Cardiac fibroblast (primary cell): Measurements from ENCODE around the gene NAXD.

Experiments used
- DNase-seq, 2 donors: peaks; one replicate each; pipeline versions ENCODE4 v3.0.0 to v3.0.0-alpha.2; 2010; ENCODE audit warnings: low read depth in 2 of 2
- H3K4me3 ChIP-seq, 2 donors: replicated peaks in 1 of 2; 1 replicate in 1 of 2; 2 replicates in 1 of 2; pipeline ENCODE4 v1.5.1; 2011; ENCODE audit warnings: low read depth in 2 of 2, low read length in 2 of 2, mild to moderate bottlenecking in 2 of 2, moderate library complexity in 1 of 2
- TF ChIP-seq, protein P1 (sequence below): IDR thresholded peaks from one replicate; pipeline ENCODE4 v1.5.1; 2011; ENCODE audit warnings: low read depth, mild to moderate bottlenecking, low read length, inconsistent platforms

Gene NAXD

GRCh38 chr13:110574161-110574560 is 41.2 kb upstream of the NAXD start:
- TF ChIP-seq, protein P1, sequence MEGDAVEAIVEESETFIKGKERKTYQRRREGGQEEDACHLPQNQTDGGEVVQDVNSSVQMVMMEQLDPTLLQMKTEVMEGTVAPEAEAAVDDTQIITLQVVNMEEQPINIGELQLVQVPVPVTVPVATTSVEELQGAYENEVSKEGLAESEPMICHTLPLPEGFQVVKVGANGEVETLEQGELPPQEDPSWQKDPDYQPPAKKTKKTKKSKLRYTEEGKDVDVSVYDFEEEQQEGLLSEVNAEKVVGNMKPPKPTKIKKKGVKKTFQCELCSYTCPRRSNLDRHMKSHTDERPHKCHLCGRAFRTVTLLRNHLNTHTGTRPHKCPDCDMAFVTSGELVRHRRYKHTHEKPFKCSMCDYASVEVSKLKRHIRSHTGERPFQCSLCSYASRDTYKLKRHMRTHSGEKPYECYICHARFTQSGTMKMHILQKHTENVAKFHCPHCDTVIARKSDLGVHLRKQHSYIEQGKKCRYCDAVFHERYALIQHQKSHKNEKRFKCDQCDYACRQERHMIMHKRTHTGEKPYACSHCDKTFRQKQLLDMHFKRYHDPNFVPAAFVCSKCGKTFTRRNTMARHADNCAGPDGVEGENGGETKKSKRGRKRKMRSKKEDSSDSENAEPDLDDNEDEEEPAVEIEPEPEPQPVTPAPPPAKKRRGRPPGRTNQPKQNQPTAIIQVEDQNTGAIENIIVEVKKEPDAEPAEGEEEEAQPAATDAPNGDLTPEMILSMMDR = no peak
- H3K4me3 ChIP-seq = no peak overlapping the region
- no peak for DNase-seq

DNA sequence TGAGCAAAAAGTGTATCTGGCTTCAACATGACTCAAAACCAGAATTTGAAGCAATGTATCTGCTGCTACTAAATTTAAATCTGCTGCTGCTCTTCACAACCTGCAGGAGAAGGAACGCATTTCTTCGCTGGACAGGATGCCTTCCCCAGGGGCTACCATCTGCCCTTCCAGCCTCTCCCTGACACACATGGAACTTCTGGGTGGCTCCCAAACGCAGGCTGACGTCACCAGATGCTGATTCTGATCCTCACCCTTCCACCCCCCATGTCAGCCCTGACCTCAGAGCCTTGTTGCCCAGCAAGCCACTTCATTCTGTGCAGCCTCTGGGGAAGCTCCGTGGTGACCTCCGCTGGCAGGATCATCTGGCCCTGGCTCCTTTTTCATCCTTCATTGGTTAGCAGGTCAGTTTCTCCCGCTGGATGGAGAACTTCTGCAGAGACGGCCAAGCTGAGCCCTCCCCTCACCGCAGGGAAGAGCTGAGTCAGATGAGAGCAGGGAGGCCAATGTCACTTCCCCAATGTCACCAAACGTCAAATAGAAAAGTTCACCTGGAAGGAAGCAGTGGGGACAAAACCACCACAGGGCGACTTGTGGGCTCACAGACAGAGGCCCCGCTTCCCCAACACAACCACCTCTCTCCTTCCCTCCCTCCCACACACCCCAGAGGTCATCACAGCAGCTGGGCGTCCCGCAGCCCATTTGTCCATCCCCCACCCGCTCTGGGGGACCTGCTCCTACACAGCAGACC is 39.8 kb upstream of the NAXD start:
- DNase-seq = peak; percentile 31 to 43
- TF ChIP-seq, protein P1 = no peak
- H3K4me3 ChIP-seq = no peak overlapping the region

DNA sequence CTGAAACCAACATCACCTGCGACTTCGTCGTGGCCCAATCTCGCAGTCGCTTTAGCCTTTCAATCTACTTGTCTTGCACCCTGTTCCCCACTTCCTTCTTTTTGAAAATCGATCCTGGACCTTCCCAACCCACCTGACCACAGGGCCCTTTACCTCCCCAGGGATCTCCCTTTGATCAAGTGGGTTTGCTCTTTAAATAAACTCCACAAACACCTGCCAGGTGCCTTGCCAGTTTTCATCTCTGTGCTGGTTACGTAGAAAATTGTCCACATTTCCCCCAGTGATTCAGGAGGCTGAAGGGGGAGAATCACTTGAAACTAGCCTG is 39.3 kb upstream of the NAXD start:
- DNase-seq = no peak
- no peak overlapping the region for H3K4me3 ChIP-seq
- TF ChIP-seq, protein P1 = no peak

DNA sequence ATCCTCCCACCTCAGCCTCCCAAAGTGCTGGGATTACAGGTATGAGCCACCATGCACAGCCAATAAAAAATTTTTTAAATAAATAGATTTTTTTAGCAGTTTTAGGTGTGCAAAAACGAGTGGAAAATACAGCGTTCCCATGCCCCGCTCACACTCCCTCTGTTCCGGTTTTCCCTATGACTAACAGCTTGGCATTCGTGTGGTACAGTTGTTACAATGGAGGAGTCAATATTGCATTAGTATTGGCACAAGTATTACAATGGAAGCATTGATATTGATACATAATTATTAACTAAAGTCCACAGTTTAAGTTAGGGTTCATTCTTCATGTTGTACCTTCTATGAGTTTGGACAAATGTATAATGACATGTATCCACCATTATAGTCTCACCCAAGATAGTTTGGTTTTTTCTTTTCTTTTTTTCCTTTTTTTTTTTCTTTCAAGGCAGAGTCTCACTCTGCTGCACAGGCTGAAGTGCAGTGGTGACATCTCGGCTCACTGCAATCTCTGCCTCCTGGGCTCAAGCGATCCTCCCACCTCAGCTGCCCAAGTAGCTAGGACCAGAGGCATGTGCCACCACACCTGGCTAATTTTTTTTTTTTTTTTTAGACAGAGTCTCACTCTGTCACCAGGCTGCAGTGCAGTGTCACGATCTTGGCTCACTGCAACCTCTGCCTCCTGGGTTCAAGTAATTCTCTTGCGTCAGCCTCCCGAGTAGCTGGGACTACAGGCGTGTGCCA is 38.4 kb upstream of the NAXD start:
- TF ChIP-seq, protein P1 = no peak
- no peak for DNase-seq
- no peak overlapping the region for H3K4me3 ChIP-seq

- no peak overlapping the region for H3K4me3 ChIP-seq
- peak in 1 of 2 donors; percentile 7 for DNase-seq
- TF ChIP-seq, protein P1 = no peak
These were observed 37.0 kb upstream of the NAXD start for GRCh38 chr13:110578363-110578762.

- TF ChIP-seq, protein P1 = no peak
- H3K4me3 ChIP-seq = no peak overlapping the region
- DNase-seq = peak in 1 of 2 donors; percentile 8
These were observed 34.5 kb upstream of the NAXD start for GRCh38 chr13:110580800-110581199.
